Measurements from ENCODE around the gene THOC2.

THOC2 gene

GRCh38 chrX:123626962-123627361 lies 105.9 kb downstream of the THOC2 start:
- TF ChIP-seq Cebpa-rat (IDR thresholded peaks at IDR 0.05) = no peak
- Histone ChIP-seq H3K27me3 (peaks cover 86% of the 10 kb centered on the region), H3K4me2 (no peak overlapping the region), H3K36me3 (peaks cover 69% of the 10 kb centered on the region), H3K9ac (no peak overlapping the region), H3K27ac (no peak overlapping the region), H3K4me3 (no peak overlapping the region), H3K4me1 (no peaks in the 10 kb centered on the region), H3K9me3 (no peaks in the 10 kb centered on the region), H4K20me1 (peaks cover 11% of the 10 kb centered on the region; the same call in 1 of the 2 replicates)

- Histone ChIP-seq H3K4me3 (no peak overlapping the region), H3K4me2 (no peak overlapping the region), H4K20me1 (peaks cover 15% of the 10 kb centered on the region; the same call in 1 of the 2 replicates), H3K36me3 (peaks cover 67% of the 10 kb centered on the region), H3K9me3 (no peaks in the 10 kb centered on the region), H3K9ac (no peak overlapping the region), H3K27ac (no peak overlapping the region), H3K4me1 (no peaks in the 10 kb centered on the region), H3K27me3 (peaks cover 86% of the 10 kb centered on the region)
- TF ChIP-seq Cebpa-rat (IDR thresholded peaks at IDR 0.05) = no peak
Observed at GRCh38 chrX:123625952-123626351, 106.9 kb downstream of the THOC2 start.

- Histone ChIP-seq H3K4me3 (no peak overlapping the region), H3K27ac (no peak overlapping the region), H3K9me3 (no peaks in the 10 kb centered on the region), H3K9ac (no peak overlapping the region), H3K36me3 (peaks cover 67% of the 10 kb centered on the region), H3K4me1 (no peaks in the 10 kb centered on the region), H3K27me3 (peaks cover 86% of the 10 kb centered on the region), H3K4me2 (no peak overlapping the region), H4K20me1 (peaks cover 15% of the 10 kb centered on the region; the same call in 1 of the 2 replicates)
- no peak for TF ChIP-seq Cebpa-rat (IDR thresholded peaks at IDR 0.05)
Observed at GRCh38 chrX:123625477-123625876, 107.4 kb downstream of the THOC2 start.

GRCh38 chrX:123617007-123617406 lies 115.8 kb downstream of the THOC2 start:
- Histone ChIP-seq H3K9ac (no peak overlapping the region), H3K4me2 (no peak overlapping the region), H3K27me3 (peaks cover 92% of the 10 kb centered on the region), H4K20me1 (peaks cover 5% of the 10 kb centered on the region; the same call in 1 of the 2 replicates), H3K27ac (no peak overlapping the region), H3K4me3 (no peak overlapping the region), H3K36me3 (peaks cover 29% of the 10 kb centered on the region), H3K9me3 (no peaks in the 10 kb centered on the region), H3K4me1 (no peaks in the 10 kb centered on the region)
- TF ChIP-seq Cebpa-rat (IDR thresholded peaks at IDR 0.05) = no peak

- H3K4me2 ChIP-seq = no peak overlapping the region
- TF ChIP-seq Cebpa-rat (IDR thresholded peaks at IDR 0.05) = no peak
Observed at GRCh38 chrX:123610915-123611314, 121.9 kb downstream of the THOC2 start.

GRCh38 chrX:123607806-123608205 lies 125.0 kb downstream of the THOC2 start:
- H3K4me2 ChIP-seq = no peak overlapping the region
- peaks cover 62% of the 10 kb centered on the region for H3K36me3 ChIP-seq
- TF ChIP-seq Cebpa-rat (IDR thresholded peaks at IDR 0.05) = no peak
- no peaks in the 10 kb centered on the region for H3K9me3 ChIP-seq
- H4K20me1 ChIP-seq = peaks cover 11% of the 10 kb centered on the region; the same call in 1 of the 2 replicates
- peaks cover 92% of the 10 kb centered on the region for H3K27me3 ChIP-seq
- H3K27ac ChIP-seq = no peak overlapping the region
- H3K4me1 ChIP-seq = no peaks in the 10 kb centered on the region
- H3K4me3 ChIP-seq = no peak overlapping the region
- H3K9ac ChIP-seq = no peak overlapping the region

More at GRCh38 chrX:123610915-123611314, 121.9 kb downstream of the THOC2 start:
- Histone ChIP-seq H3K4me1 (no peaks in the 10 kb centered on the region), H3K36me3 (peaks cover 38% of the 10 kb centered on the region), H3K9ac (no peak overlapping the region), H3K27me3 (peaks cover 92% of the 10 kb centered on the region), H3K4me3 (no peak overlapping the region), H3K27ac (no peak overlapping the region), H3K9me3 (no peaks in the 10 kb centered on the region), H4K20me1 (no peaks in the 10 kb centered on the region; the same call in 1 of the 2 replicates)

- peaks cover 97% of the 10 kb centered on the region for H3K27me3 ChIP-seq
- H3K9ac ChIP-seq = no peak overlapping the region
- H3K9me3 ChIP-seq = no peaks in the 10 kb centered on the region
- H3K4me2 ChIP-seq = no peak overlapping the region
- no peak overlapping the region for H3K27ac ChIP-seq
- peaks cover 67% of the 10 kb centered on the region for H3K36me3 ChIP-seq
- H3K4me3 ChIP-seq = no peak overlapping the region
- no peaks in the 10 kb centered on the region for H3K4me1 ChIP-seq
- no peak for TF ChIP-seq Cebpa-rat (IDR thresholded peaks at IDR 0.05)
- H4K20me1 ChIP-seq = peaks cover 15% of the 10 kb centered on the region; the same call in 1 of the 2 replicates
Observed at GRCh38 chrX:123607270-123607669, 125.6 kb downstream of the THOC2 start.

GRCh38 chrX:123603491-123603890 lies 129.4 kb downstream of the THOC2 start:
- Histone ChIP-seq H3K27ac (no peak overlapping the region), H4K20me1 (peaks cover 15% of the 10 kb centered on the region; the same call in 1 of the 2 replicates), H3K4me3 (no peak overlapping the region), H3K9ac (no peak overlapping the region), H3K36me3 (peaks cover 45% of the 10 kb centered on the region), H3K27me3 (peaks cover 87% of the 10 kb centered on the region), H3K4me2 (no peak overlapping the region), H3K4me1 (no peaks in the 10 kb centered on the region), H3K9me3 (no peaks in the 10 kb centered on the region)
- TF ChIP-seq Cebpa-rat (IDR thresholded peaks at IDR 0.05) = no peak

GRCh38 chrX:123601437-123601836 lies 131.4 kb downstream of the THOC2 start:
- Histone ChIP-seq H3K4me1 (no peaks in the 10 kb centered on the region), H3K27me3 (peaks cover 91% of the 10 kb centered on the region), H3K9ac (no peak overlapping the region)

GRCh38 chrX:123600181-123600580 lies 132.7 kb downstream of the THOC2 start:
- H4K20me1 ChIP-seq = peaks cover 15% of the 10 kb centered on the region; the same call in 1 of the 2 replicates
- no peak for TF ChIP-seq Cebpa-rat (IDR thresholded peaks at IDR 0.05)
- H3K4me1 ChIP-seq = no peaks in the 10 kb centered on the region
- H3K4me2 ChIP-seq = no peak overlapping the region
- H3K4me3 ChIP-seq = no peak overlapping the region
- peaks cover 24% of the 10 kb centered on the region for H3K36me3 ChIP-seq
- no peaks in the 10 kb centered on the region for H3K9me3 ChIP-seq
- peaks cover 91% of the 10 kb centered on the region for H3K27me3 ChIP-seq
- H3K27ac ChIP-seq = no peak overlapping the region
- no peak overlapping the region for H3K9ac ChIP-seq

More at GRCh38 chrX:123601437-123601836, 131.4 kb downstream of the THOC2 start:
- peaks cover 15% of the 10 kb centered on the region; the same call in 1 of the 2 replicates for H4K20me1 ChIP-seq
- peaks cover 37% of the 10 kb centered on the region for H3K36me3 ChIP-seq
- no peak overlapping the region for H3K27ac ChIP-seq
- H3K9me3 ChIP-seq = no peaks in the 10 kb centered on the region
- H3K4me2 ChIP-seq = no peak overlapping the region
- H3K4me3 ChIP-seq = no peak overlapping the region
- TF ChIP-seq Cebpa-rat (IDR thresholded peaks at IDR 0.05) = no peak

All from BLaER1 (cell line).